Heart left ventricle (tissue), 16 donors: ENCODE data around the gene TEX2. TPM values are rescaled to one million over a fixed set of nuclear protein-coding genes. Genes with fewer than 3 reads are reported as not detected.
A peak's percentile ranks its signal among the peaks of the same experiment; 100 is the strongest.

Experiments
- ATAC-seq, 4 donors: fragments of 200-7000 bp; cut with Tn5 transposase; one replicate each; pipeline ENCODE4 v1.9.1; 2020 to 2022; ENCODE audit warnings: moderate library complexity in 4 of 4, mild to moderate bottlenecking in 3 of 4, moderate number of reproducible peaks in 1 of 4
- DNase-seq, 5 donors: peaks; one replicate each; pipeline ENCODE4 v3.0.0-alpha.2; 2020
- H3K27ac ChIP-seq, 12 donors: fragments of 200-600 bp; sonication (generic) in 4 of 12; one replicate each; pipeline versions ENCODE4 v1.5.0 to v1.8.0; 2016 to 2022; ENCODE audit warnings: mild to moderate bottlenecking in 2 of 12
- H3K27me3 ChIP-seq, 9 donors: fragments of 200-600 bp; sonication (generic) in 2 of 9; one replicate each; pipeline versions ENCODE4 v1.5.1 to v1.8.0; 2016 to 2022; ENCODE audit warnings: mild to moderate bottlenecking in 3 of 9
- H3K36me3 ChIP-seq, 9 donors: fragments of 200-600 bp; sonication (generic) in 2 of 9; one replicate each; pipeline versions ENCODE4 v1.5.0 to v1.8.0; 2018 to 2022; ENCODE audit warnings: mild to moderate bottlenecking in 2 of 9
- H3K4me1 ChIP-seq, 12 donors: fragments of 200-600 bp; sonication (generic) in 4 of 12; one replicate each; pipeline versions ENCODE4 v1.5.0 to v1.8.0; 2016 to 2022; ENCODE audit warnings: mild to moderate bottlenecking in 3 of 12
- H3K4me3 ChIP-seq, 12 donors: fragments of 200-600 bp; sonication (generic) in 4 of 12; one replicate each; pipeline versions ENCODE4 v1.5.0 to v1.8.0; 2017 to 2022; ENCODE audit warnings: mild to moderate bottlenecking in 9 of 12, moderate library complexity in 4 of 12
- H3K9me3 ChIP-seq, 12 donors: fragments of 200-600 bp; sonication (generic) in 4 of 12; one replicate each; pipeline versions ENCODE4 v1.5.0 to v1.8.0; 2016 to 2022; ENCODE audit warnings: mild to moderate bottlenecking in 1 of 12
- CTCF ChIP-seq, 12 donors: fragments of 200-600 bp; sonication (generic) in 4 of 12; IDR thresholded peaks; one replicate each; pipeline versions ENCODE4 v1.5.0 to v1.8.0; 2018 to 2022; ENCODE audit warnings: antibody characterized with exemption in 12 of 12, mild to moderate bottlenecking in 5 of 12
- POLR2A ChIP-seq, 2 donors: fragments of 450-650 bp; IDR thresholded peaks; one replicate each; pipeline ENCODE4 v1.6.1; 2017; ENCODE audit warnings: antibody characterized with exemption in 2 of 2, mild to moderate bottlenecking in 2 of 2, moderate library complexity in 2 of 2
- WGBS, 4 donors: extraction: QIAGEN DNeasy Blood & Tissue Kit in 2 of 4; methylation state at CpG; one replicate each; pipeline versions ENCODE4 v1.1.5 to v1.1.7; 2013 to 2018; 5-methylcytosine and 5-hydroxymethylcytosine counted together
- intact Hi-C, 10 donors: fragments of 100-400 bp; cut with DNase I; formaldehyde crosslinking; loops; one replicate each; pipeline versions ENCODE4 v1.11.1 to v1.14.2; 2022
- polyA plus RNA-seq, 2 donors: library from polyadenylated mRNA; stranded (reverse); fragments of 200-250 nt; gene quantifications; one replicate each; pipeline ENCODE4 v1.2.3, GENCODE V29; 2013
- total RNA-seq, 9 donors: library from RNA; depleted of rRNA in 2 of 9; stranded (reverse); fragments of >200 nt in 2 of 9; fragmentation: NEBNext Ultra II Directional in 3 of 9; extraction: Animal tissue kit (Norgen Biotek cat#: 25700) in 3 of 9; gene quantifications; one replicate each; pipeline versions ENCODE4 v1.1.0 to v1.2.4, GENCODE V29; 2016 to 2023
- donor health status: ischemic (EF 13 %, LVEDD 7.1; RV severe dilation, severe dysfunction).
- donor health status: healthy with polysubstance abuse.
- donor health status: DM: no; HTN: yes; CAD: no.
- donor health status: DM: no; HTN: no; CAD: no.
- donor health status: ischemic (EF 25% LVEDD 6.9; RV normal size, moderate dysfunction).
- donor health status: ischemic (EF 25% LVEDD 5.7; RV mildly dilated, moderate dysfunction).
- donor health status: healthy.
- donor health status: DM: yes; HTN: yes; CAD: no.
- donor health status: ischemic (EF 35%, LVEDD 5.7; RV mildly dilated, moderate dysfunction).
- donor health status: nonischemic (EF 11% LVEDD 7.7; RV severe dilation, severe dysfunction).
- donor health status: DM: yes; HTN: yes; CAD: no.
- donor health status: PGD.
- donor health status: ischemic (EF 29% LVEDD 5.4; RV normal size, mild dysfunction).
- donor health status: nonischemic (EF 23%, LVEDD 6.1; RV moderate dilation, normal function).

TEX2 gene
- total and polyA plus RNA-seq, 11 donors: 16.8 to 55.8 (median 50.5) TPM

GRCh38 chr17:64282753-64283080 lies 19.7 kb upstream of the TEX2 start:
- H3K9me3 ChIP-seq: no peaks in the 10 kb centered on the region
- intact Hi-C loops: loop anchor here in 9 of 10 donors (1.0 to 10.0 kb wide), 13 partner anchors 130 to 368 kb away; partner anchors contain the start of genes GH1 (in 7 of the 9), CSHL1 (in 6 of the 9) and ERN1 (in 3 of the 9)
- H3K27me3 ChIP-seq: no peaks in the 10 kb centered on the region
- no peaks in the 10 kb centered on the region for H3K36me3 ChIP-seq
- no peak overlapping the region for H3K4me3 ChIP-seq
- WGBS, 4 donors: 17 to 26% (median 23%) methylated on average over 4 of the region's 4 CpGs
- H3K27ac ChIP-seq: peak overlapping the region in 1 of 12 donors; percentile 7
- H3K4me1 ChIP-seq: peaks cover 0 to 33% (median 15%) of the 10 kb centered on the region in 12 donors
- ATAC-seq (peak in 2 of 4 donors; percentile 5 to 21), DNase-seq (no peak)
- TF ChIP-seq POLR2A (IDR thresholded peaks at IDR 0.05) (no peak), CTCF (IDR thresholded peaks at IDR 0.05) (no peak)

- no peaks in the 10 kb centered on the region for H3K9me3 ChIP-seq
- peak overlapping the region in 1 of 12 donors; percentile 7 for H3K27ac ChIP-seq
- peaks cover 0 to 38% (median 20%) of the 10 kb centered on the region in 12 donors for H3K4me1 ChIP-seq
- no peak overlapping the region for H3K4me3 ChIP-seq
- ATAC-seq: peak in 3 of 4 donors; percentile 7 to 53 (median 34)
- TF ChIP-seq POLR2A (IDR thresholded peaks at IDR 0.05) (no peak), CTCF (IDR thresholded peaks at IDR 0.05) (peak; percentile 74 to 86 (median 80))
- H3K27me3 ChIP-seq: no peaks in the 10 kb centered on the region
- peak in 4 of 5 donors; percentile 42 to 63 (median 62) for DNase-seq
- no peaks in the 10 kb centered on the region for H3K36me3 ChIP-seq
- 35 to 48% (median 39%) methylated on average over 12 to 19 of the region's 19 CpGs for WGBS, 4 donors
- intact Hi-C loops: loop anchor here (1.0 to 10.0 kb wide), 14 partner anchors 130 to 367 kb away; partner anchors contain the start of genes GH1 (in 7 of the 10), CSHL1 (in 6 of the 10) and ERN1 (in 3 of the 10)
These were observed 19.1 kb upstream of the TEX2 start for GRCh38 chr17:64281962-64282752.

DNA sequence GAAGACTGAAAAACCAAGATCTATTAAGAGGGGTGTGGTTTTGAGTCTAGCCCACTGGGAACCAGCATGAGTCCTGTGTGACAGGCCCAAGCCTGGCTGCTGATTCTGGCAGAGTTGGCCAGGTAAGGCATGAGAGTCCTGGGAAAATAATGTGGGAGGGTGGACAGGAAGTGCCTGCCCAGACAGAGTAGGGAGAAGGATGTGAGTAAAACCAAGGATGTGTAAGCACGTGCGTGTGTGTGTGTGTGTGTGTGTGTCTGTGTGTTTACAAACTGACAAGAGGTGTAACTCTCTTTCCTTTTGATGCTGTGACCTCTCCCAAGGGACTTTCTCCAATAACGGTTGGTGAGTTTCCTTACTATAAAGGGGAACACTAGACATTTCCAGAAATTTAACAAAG lies 15.6 kb upstream of the TEX2 start:
- intact Hi-C loops: loop anchor here in 4 of 10 donors (2.0 to 10.0 kb wide), 4 partner anchors 126 to 254 kb away; partner anchors contain the start of gene ICAM2 (in 1 of the 4)
- no peaks in the 10 kb centered on the region for H3K9me3 ChIP-seq
- ATAC-seq (peak in 3 of 4 donors; percentile 10 to 38 (median 16)), DNase-seq (peak in 1 of 5 donors; percentile 34)
- no peak overlapping the region for H3K4me3 ChIP-seq
- peaks cover 0 to 42% (median 24%) of the 10 kb centered on the region in 12 donors for H3K4me1 ChIP-seq
- TF ChIP-seq POLR2A (IDR thresholded peaks at IDR 0.05) (no peak), CTCF (IDR thresholded peaks at IDR 0.05) (no peak)
- H3K36me3 ChIP-seq: no peaks in the 10 kb centered on the region
- H3K27ac ChIP-seq: peak overlapping the region in 10 of 12 donors; percentile 11 to 83 (median 49)
- 40 to 58% (median 53%) methylated on average over 3 of the region's 3 CpGs for WGBS, 4 donors
- no peaks in the 10 kb centered on the region for H3K27me3 ChIP-seq
